GM18508 (cell line): Measurements from ENCODE around the gene GOLGA2.

Experiments
- ATAC-seq: cut with Tn5 transposase; IDR thresholded peaks from one replicate; pipeline ENCODE4 v1.9.1; 2021; ENCODE audit warnings: moderate number of reproducible peaks; ENCODE audit not compliant: insufficient read depth, unreplicated experiment

Gene GOLGA2

DNA sequence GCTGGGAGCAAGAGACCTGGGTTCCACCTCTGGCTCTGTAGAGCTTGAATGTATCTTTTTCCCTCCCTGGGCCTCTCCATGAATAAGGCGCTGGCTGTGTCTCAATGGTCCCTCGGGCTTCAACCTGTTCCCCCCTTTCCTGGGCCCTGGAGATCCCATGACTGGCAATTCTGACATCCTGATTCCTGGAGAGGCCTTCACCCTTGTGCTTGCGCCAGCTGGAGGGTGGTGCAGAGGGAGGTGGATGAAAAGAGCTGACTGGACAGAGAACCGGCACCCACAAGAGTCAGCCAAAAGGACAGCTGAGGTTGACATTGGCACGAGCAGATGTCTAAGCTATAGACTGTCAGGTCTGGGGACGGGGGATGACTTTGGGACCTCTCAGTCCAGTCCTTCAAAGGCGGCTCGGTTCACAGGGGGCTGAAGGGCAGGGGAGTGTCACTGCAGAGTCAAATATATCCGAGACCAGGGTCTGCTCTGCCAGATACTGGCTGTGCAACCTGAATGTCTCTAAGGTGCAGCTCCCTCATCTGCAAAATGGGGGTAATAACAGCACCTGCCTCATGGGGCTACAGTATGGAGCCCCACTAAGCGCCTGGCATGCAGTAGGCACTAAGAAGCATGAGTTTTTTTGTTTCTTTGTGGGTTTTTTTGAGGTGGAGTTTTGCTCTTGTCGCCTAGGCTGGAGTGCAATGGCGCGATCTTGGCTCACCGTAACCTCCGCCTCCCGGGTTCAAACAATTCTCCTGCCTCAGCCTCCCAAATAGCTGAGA lies 58.8 kb downstream of the GOLGA2 start:
- no peak for ATAC-seq

DNA sequence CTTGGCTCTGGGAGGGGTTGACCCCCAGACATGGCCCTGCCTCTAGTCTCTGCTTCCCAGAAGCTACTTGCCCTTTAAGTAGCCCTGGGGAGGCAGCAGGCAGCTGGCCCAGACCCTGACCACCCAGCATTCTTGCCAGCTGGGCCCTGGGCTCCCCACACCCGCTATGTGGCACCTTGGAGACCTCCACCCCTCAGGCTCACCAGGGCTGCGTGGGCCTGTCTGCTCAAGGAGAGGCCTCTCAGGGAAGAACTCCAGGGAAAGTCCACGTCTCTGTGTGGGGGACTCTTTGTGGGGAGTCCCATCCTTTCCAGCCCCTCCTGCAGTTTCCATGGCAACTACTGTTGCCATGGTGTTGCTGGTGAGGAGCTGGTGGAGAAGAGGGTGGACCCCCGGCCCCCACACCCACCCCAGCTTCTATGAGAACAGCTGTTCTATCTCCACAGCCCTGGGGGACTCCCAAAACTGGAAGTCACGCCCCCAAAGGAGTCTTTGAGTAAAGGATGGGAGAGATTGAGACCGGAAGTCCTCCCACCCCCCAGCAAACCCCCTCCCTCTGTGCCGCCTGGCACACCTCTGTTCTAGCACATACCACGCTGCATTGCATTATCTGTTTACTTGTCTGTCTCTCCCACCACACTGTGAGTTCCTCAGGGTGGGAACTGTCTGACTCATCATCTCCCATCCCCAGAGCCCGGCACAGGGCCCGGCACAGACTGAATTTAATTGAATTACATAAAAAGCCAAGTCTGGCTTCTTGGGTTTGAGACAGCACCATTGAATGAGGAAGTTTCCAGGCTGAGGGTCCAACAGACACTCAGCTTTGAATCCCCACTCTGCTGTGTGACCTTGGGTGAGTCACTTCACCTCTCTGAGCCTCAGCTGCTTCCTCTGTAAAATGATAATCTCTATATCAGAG lies 60.1 kb downstream of the GOLGA2 start:
- no peak for ATAC-seq

DNA sequence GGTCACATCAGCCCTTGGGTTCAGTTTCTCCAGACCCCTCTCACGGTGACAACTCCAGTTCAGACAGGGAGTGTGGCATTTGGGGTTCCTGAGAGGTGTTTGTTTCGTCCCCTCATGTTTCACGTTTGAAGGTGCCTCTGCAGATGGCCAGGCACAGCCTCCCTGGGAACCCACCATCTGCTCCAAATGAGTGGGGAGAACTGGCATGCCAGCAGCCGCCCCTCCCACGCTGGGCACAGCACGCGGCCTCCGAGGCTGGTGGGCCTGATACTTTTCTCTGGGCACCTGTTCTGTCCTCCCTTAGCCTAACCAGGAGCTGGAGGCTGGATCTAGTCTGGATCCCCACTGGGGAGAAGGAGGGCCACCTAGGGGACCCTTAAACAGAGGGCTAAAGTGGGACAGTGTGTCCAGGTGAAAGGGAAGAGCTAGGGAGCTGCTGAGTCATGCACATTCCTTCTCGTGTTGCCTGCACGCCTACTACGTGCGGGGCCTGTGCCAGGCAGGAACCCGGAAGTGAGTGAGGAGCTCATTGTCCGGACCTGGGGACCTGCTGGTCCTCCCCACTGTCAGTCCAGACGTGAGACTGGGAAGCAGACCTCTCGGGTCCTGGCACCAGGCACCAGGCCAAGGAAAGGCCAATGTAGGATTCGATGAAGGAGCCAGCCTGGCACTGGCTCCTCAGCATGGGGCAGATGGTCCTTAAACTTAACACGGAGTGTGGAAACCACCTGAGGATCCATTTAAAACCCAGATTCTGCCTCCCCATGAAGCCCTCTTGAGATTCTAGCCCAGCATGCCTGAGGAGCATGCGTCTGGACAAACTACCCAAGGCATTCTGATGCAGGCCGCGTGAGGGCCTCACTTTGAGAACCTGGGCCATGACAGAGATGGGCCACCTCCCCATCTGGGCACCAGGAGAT lies 61.0 kb downstream of the GOLGA2 start:
- no peak for ATAC-seq

DNA sequence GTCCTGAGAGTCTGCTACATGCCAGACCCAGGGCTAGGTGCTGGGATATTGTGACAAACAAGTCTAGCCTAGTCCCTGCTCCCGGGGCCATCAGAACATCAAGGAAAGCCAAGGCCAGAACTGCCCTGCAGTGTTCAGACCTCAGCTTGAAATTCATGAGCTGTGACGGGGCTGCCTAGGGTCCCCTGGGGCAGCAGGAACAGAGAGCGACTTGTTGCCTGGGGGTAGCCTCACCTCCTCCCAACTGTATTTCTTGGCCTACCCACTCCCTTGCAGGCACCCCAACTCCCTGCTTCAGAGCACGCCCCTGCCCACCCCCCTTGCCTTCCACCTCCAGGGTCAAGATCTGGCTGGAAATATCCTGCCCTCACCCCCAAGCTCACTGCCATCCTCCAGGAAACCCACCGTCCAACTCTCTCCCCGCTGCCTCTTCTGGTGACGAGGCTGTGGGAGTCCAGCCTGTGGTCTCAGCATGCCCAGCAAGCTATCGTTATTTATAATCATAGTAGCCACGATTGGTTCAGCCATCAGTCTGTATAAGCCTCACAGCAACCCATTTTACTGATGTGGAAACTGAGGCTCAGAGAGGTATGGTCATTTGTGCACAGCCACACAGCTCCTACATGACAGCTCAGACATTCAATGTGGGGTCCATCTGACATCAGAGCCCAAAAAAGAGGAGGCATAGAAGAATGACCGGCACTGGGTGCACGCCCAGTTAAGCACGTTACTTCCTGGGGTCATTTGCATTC lies 61.9 kb downstream of the GOLGA2 start:
- no peak for ATAC-seq

DNA sequence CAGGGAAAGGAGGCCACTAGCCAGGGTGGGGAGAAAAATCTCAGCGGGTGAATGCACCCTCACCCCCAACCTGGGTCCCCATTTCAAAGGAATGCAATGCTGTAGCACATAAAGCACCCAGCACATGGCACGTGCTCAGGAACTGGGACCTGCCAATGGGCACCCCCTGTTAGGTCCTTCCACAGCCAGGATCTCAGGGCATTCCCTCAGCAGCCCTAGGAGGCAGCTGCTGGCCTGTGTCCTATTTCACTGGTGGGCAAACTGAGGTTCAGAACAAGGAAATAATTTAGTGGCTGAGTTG lies 63.9 kb downstream of the GOLGA2 start:
- ATAC-seq, result no peak

DNA sequence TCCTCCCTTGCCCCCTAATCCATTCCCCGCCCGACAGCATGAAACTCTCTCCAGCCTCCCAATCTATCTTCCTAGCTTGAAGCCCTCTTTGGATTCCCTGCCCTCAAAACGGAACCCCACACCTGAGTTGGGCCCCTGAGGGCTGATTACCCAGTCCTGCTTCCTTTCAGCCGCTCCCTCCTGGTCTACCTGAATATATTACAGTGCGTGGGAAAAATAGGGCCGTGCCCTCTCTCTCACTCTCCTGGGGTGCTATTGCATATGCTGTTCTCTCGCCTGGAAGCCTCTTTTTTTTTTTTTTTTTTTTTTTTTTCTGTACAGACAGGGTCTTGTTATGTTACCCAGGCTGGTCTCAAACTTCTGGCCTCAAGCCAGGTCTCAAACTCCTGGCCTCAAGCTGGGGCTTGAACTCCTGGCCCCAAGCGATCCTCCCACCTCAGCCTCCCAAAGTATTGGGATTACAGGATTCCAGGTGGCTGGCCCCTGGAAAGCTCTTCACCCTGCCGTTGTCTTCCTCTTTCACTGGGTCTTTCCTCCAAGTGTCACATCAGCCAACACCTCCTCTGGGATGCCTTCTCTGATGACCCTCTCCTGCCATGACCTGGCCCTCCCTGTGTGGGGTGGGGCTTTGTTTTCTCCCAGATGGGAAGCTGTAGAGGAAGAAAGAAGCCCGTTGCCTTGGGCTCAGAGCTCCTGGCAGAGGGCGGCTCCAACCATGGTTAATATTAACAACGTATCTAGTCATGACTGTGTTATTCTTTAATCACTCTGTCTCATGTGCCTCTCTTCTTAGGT lies 64.4 kb downstream of the GOLGA2 start:
- no peak for ATAC-seq

DNA sequence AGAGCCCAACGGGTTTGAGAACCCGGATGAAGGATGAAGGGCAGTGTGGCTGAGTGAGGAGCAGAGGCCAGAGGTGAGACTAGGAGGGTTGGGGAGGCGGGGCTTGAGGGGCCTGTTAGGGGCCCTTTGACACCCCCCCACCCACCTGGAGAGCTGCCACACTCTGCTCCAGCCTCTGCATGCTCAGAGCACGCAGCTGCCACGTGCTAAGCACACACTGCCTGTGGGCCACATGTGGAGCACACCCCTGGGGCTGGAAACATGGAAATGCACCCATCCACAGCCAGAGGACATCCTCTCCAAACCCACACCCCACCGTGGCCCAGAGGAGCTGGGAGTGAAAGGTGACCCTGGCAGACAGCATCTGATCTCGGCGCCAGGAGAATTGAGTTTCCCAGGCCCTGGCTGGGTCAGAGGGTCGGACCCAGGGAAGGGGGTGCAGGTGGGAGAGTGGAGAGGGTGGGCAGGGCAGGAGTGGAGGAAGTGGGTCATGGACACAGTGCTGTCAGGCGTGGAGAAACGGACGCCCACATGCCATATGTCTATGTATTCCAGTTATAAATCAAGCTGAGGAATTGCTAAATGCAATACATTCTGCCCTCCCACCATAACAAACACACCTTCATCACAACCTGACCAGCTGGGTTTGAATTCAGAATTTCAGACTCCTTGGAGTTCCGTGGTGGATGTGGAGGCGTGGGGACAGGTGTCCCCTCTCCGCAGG lies 66.7 kb downstream of the GOLGA2 start:
- ATAC-seq, result no peak

DNA sequence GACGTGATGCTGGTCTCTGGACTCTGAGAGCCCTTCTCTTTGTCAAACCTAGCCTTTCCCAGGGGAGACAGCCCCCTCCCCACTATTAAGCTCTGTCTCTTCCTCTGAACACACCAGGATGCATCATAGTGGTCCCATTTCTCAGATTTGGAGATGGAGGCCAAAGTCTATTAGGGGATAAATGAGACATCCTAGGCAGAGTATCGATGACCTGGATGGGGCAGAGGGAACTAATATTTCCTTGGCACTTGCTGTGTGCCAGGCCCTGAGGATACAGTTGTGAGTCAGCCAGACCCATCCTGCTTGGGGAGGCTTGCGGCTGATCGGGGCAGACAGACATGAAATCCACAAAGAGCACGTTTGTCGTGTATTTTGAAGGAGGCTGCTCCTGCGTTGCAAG lies 67.4 kb downstream of the GOLGA2 start:
- ATAC-seq, result no peak

DNA sequence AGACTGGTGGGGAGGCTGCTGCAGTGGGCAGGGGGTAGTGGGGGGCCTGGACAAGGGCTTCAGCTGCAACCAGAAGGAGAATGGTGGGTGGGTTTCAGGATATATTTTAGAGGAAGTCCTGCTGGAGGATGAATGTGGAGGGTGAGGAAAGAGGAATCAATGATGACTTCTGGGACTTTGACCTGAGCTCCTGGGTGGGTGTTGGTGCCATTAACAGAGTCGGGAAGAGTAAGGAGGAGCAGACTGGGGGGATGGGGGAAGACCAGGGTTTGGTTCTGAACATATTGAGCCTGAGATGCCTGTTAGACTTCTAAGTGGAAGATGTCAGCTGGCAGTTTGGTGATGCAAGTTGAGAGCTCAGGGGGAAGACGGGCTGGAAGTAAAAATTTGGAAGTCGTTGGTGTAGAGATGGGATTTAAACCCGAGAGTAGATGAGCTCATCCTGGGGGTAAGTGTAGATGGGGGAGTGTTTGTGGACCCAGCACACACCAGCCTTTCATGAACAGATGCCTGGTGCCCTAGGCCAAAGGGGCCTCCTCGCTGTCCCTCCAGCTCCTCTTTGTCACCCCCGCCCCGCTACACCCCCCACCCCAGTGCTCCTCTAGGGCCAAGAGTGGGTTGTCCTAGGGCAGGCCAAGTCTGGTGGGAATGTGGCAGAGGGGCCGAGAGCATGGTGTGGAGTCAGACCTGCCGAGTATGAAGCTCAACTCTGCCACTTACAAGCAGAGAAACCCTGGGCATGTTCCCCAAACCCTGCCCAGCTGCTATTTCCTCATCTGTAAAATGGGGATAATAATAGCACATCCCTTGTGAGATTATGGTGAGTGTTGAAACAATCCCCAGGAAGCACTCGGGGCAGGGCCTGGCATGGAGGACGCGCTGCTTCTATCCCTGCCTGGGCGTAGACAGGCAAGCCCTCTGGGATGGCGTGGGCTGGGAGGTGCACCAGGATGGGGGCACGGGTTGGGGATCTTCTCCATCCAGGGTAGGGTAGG lies 68.6 kb downstream of the GOLGA2 start:
- no peak for ATAC-seq

DNA sequence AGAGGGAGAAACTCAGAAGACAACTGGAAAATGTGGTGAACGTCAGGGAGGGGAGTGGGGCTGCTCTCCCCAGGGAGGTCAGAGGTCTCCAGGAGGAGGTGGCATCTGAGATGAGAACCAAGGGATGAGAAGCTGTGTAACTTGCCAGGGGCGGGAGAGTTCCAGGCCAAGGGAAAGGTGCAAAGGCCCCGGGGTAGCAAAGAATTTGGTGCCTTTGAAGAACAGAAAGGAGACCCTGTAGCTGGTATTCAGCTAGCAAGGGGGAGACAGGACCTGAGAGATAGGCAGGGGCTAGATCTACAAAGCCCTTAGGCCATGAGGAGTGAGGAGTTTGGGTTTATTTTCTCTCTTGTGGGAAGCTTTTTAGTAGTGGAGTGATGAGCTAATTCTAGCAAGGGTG lies 69.3 kb downstream of the GOLGA2 start:
- no peak for ATAC-seq
